OCI-LY7 (cell line): ENCODE results near the gene ESRP2. TPM values are rescaled to one million over a fixed set of nuclear protein-coding genes. Genes with fewer than 3 reads are reported as not detected.

Source experiments
- BruUV-seq: library from RNA; stranded (reverse); fragments of 400-500 nt; replicated peaks from 2 replicates; lab custom pipeline; 2021; lab: Mats Ljungman, UMichigan
- CTCF ChIA-PET: fragments of 300-600 bp; sonication (Branson Sonifier 250); formaldehyde crosslinking; loops from one replicate; lab custom pipeline; 2022; ENCODE audit warnings: antibody characterized with exemption; ENCODE audit not compliant: unreplicated experiment; lab: Charles Lee
- POLR2A ChIA-PET: fragments of 300-600 bp; sonication (Branson Sonifier 250); formaldehyde crosslinking; loops from one replicate; lab custom pipeline; 2022; ENCODE audit warnings: antibody characterized with exemption; lab: Charles Lee
- DNase-seq: peaks from one replicate; pipeline ENCODE4 v3.0.0-alpha.2; 2015; ENCODE audit warnings: low spot score
- H2AFZ ChIP-seq: fragments of 200-600 bp; sonication (generic), shearing (Covaris generic); 2 replicates; pipeline ENCODE4 v1.6.1; 2014; ENCODE audit warnings: mild to moderate bottlenecking, antibody characterized with exemption, low read length, moderate library complexity
- H3K27ac ChIP-seq: fragments of 200-600 bp; sonication (generic); 2 replicates; pipeline ENCODE4 v1.5.1; 2014; ENCODE audit warnings: mixed run types, low read depth, mild to moderate bottlenecking, moderate library complexity, low read length, inconsistent platforms; ENCODE audit not compliant: poor library complexity, severe bottlenecking
- H3K36me3 ChIP-seq: fragments of 200-600 bp; sonication (generic); 2 replicates; pipeline ENCODE4 v1.6.1; 2014; ENCODE audit warnings: mild to moderate bottlenecking, antibody characterized with exemption, low read length, moderate library complexity, mixed read lengths; ENCODE audit not compliant: insufficient read depth
- H3K4me1 ChIP-seq: fragments of 200-600 bp; sonication (generic); 2 replicates; pipeline ENCODE4 v1.5.1; 2014; ENCODE audit warnings: mild to moderate bottlenecking, low read length; ENCODE audit not compliant: insufficient read depth, poor library complexity, severe bottlenecking
- H3K4me2 ChIP-seq: fragments of 200-600 bp; sonication (generic); 2 replicates; pipeline ENCODE4 v1.6.1; 2014; ENCODE audit warnings: mild to moderate bottlenecking, low read length
- H3K4me3 ChIP-seq: fragments of 200-600 bp; sonication (generic); 2 replicates; pipeline ENCODE4 v1.5.1; 2014; ENCODE audit warnings: mild to moderate bottlenecking, low read depth, low read length; ENCODE audit not compliant: poor library complexity, severe bottlenecking
- H3K79me2 ChIP-seq: fragments of 200-600 bp; sonication (generic); 2 replicates; pipeline ENCODE4 v1.6.1; 2016; ENCODE audit warnings: low read depth, mild to moderate bottlenecking, low read length, moderate library complexity, mixed read lengths; ENCODE audit not compliant: insufficient read depth
- H3K9me2 ChIP-seq: fragments of 200-600 bp; sonication (generic); 2 replicates; pipeline ENCODE4 v1.6.1; 2016; ENCODE audit warnings: mild to moderate bottlenecking, low read length, mixed read lengths; ENCODE audit not compliant: insufficient read depth
- H3K9me3 ChIP-seq: fragments of 200-600 bp; sonication (generic); 2 replicates; pipeline ENCODE4 v1.6.1; 2014; ENCODE audit warnings: mild to moderate bottlenecking, mixed run types, low read length, mixed read lengths
- H4K20me1 ChIP-seq: fragments of 200-600 bp; sonication (generic); 2 replicates; pipeline ENCODE4 v1.6.1; 2014; ENCODE audit warnings: mild to moderate bottlenecking, antibody characterized with exemption, low read length, moderate library complexity, mixed read lengths; ENCODE audit not compliant: insufficient read depth
- CTCF ChIP-seq: fragments of 200-600 bp; sonication (generic); conservative IDR thresholded peaks from 2 replicates; pipeline ENCODE4 v1.5.1; 2014; ENCODE audit warnings: mild to moderate bottlenecking, antibody characterized with exemption, low read length, moderate library complexity, mixed read lengths
- EZH2phosphoT487 ChIP-seq: fragments of 200-600 bp; sonication (generic); IDR thresholded peaks from 2 replicates; pipeline ENCODE4 v1.6.1; 2018; ENCODE audit warnings: low read depth, borderline replicate concordance, mild to moderate bottlenecking, mixed run types, antibody characterized with exemption, low read length, moderate library complexity, mixed read lengths
- intact Hi-C: fragments of 100-400 bp; cut with micrococcal nuclease; formaldehyde crosslinking; loops from one replicate; pipeline ENCODE4 v1.10.0; 2022; ENCODE audit not compliant: unreplicated experiment
- microRNA-seq: library from miRNA; unstranded; fragments of <30 nt; microRNA quantifications from one replicate; pipeline ENCODE4 v1.2.0, GENCODE V29; 2022; ENCODE audit warnings: borderline replicate concordance
- small RNA-seq: library from RNA; depleted of rRNA; stranded (forward); fragments of <200 nt; gene quantifications from one replicate; pipeline ENCODE3, GENCODE V24; 2014
- total RNA-seq, 2 experiments: library from RNA; depleted of rRNA in 1 of 2; stranded (reverse); fragments of >200 nt in 1 of 2; shearing (Covaris generic) in 1 of 2; gene quantifications; 2 replicates each; pipeline ENCODE4 v1.2.3, GENCODE V29; 2014 to 2022

The ESRP2 gene
- total RNA-seq, 2 experiments from 2014 or later, result not detected

GRCh38 chr16:68179855-68180254 is 56.1 kb downstream of the ESRP2 start:
- H3K36me3 ChIP-seq, result peaks cover 82% of the 10 kb centered on the region
- no peaks in the 10 kb centered on the region for H3K79me2 ChIP-seq
- DNase-seq, result no peak
- CTCF ChIA-PET, result no interaction called here
- H3K4me1 ChIP-seq, result no peaks in the 10 kb centered on the region
- H4K20me1 ChIP-seq, result no peaks in the 10 kb centered on the region
- no peak overlapping the region for H3K27ac ChIP-seq
- no peak overlapping the region for H3K4me2 ChIP-seq
- H3K9me2 ChIP-seq, result no peaks in the 10 kb centered on the region
- no TSS peak for BruUV-seq
- TF ChIP-seq CTCF, result no peak
- TF ChIP-seq EZH2phosphoT487, result no peak
- POLR2A ChIA-PET, result interaction anchor here (0.8 kb wide), 1 partner anchor 13 kb away, joined by 3 read pairs; no protein-coding TSS in a partner anchor
- H3K4me3 ChIP-seq, result no peak overlapping the region
- no peaks in the 10 kb centered on the region for H3K9me3 ChIP-seq
- intact Hi-C loops, result no loop called here
- no peak overlapping the region for H2AFZ ChIP-seq

- Histone ChIP-seq H3K79me2 (no peaks in the 10 kb centered on the region), H3K9me3 (no peaks in the 10 kb centered on the region), H3K4me1 (no peaks in the 10 kb centered on the region), H3K36me3 (peaks cover 84% of the 10 kb centered on the region), H4K20me1 (no peaks in the 10 kb centered on the region), H3K4me2 (no peak overlapping the region), H3K4me3 (no peak overlapping the region), H3K27ac (no peak overlapping the region), H2AFZ (no peak overlapping the region), H3K9me2 (no peaks in the 10 kb centered on the region)
- intact Hi-C loops, result no loop called here
- no peak for TF ChIP-seq EZH2phosphoT487
- TF ChIP-seq CTCF, result no peak
- ChIA-PET POLR2A (interaction anchor here (0.5 to 0.8 kb wide), 4 partner anchors 8 to 387 kb away, joined by 3 read pairs; no protein-coding TSS in a partner anchor), CTCF (no interaction called here)
- BruUV-seq, result no TSS peak
- no peak for DNase-seq
These were observed 56.6 kb downstream of the ESRP2 start for GRCh38 chr16:68179196-68179795.

Small RNA genes within 50 kb of the gene (microRNA-seq; reads per million reads assigned to microRNA genes)
- not detected for gene MIR6773

Small RNA genes within 50 kb of the gene (small RNA-seq; reads per million reads assigned to genes)
- gene RF00554, result not detected
- gene RNU6-1262P, result not detected

Other genes with a start within 250 kb of the ESRP2 start
- 0.13 and 0.22 TPM in 2 replicates for gene DPEP2, start 236.6 kb downstream of the ESRP2 start, total RNA-seq (2014; rRNA removed; shearing (Covaris generic))
- 0.23 and 0.37 TPM in 2 replicates for gene DPEP2, start 236.6 kb downstream of the ESRP2 start, total RNA-seq (2022)
- gene DPEP2NB, start 220.2 kb downstream of the ESRP2 start, total RNA-seq (2014; rRNA removed; shearing (Covaris generic)), result 0.72 TPM in 1 of 2 replicates, not detected in the other
- gene DPEP2NB, start 220.2 kb downstream of the ESRP2 start, total RNA-seq (2022), result not detected in 2 replicates
- gene DDX28, start 212.9 kb downstream of the ESRP2 start, total RNA-seq (2014; rRNA removed; shearing (Covaris generic)), result 27.9 and 31.4 TPM in 2 replicates
- 16.9 and 18.1 TPM in 2 replicates for gene DDX28, start 212.9 kb downstream of the ESRP2 start, total RNA-seq (2022)
- gene DUS2, start 212.8 kb downstream of the ESRP2 start, total RNA-seq (2014; rRNA removed; shearing (Covaris generic)), result 19.9 and 20.7 TPM in 2 replicates
- gene DUS2, start 212.8 kb downstream of the ESRP2 start, total RNA-seq (2022), result 32.4 and 34.7 TPM in 2 replicates
- gene NFATC3, start 150.8 kb downstream of the ESRP2 start, total RNA-seq (2014; rRNA removed; shearing (Covaris generic)), result 60.9 and 73.4 TPM in 2 replicates
- gene NFATC3, start 150.8 kb downstream of the ESRP2 start, total RNA-seq (2022), result 76.0 and 91.7 TPM in 2 replicates
- gene PLA2G15, start 9.2 kb upstream of the ESRP2 start, total RNA-seq (2014; rRNA removed; shearing (Covaris generic)), result 38.9 and 46.2 TPM in 2 replicates
- 27.5 and 36.8 TPM in 2 replicates for gene PLA2G15, start 9.2 kb upstream of the ESRP2 start, total RNA-seq (2022)
- gene SLC7A6, start 28.4 kb upstream of the ESRP2 start, total RNA-seq (2014; rRNA removed; shearing (Covaris generic)), result 50.9 and 53.1 TPM in 2 replicates
- 79.5 and 98.8 TPM in 2 replicates for gene SLC7A6, start 28.4 kb upstream of the ESRP2 start, total RNA-seq (2022)
- gene SLC7A6OS, start 74.8 kb upstream of the ESRP2 start, total RNA-seq (2014; rRNA removed; shearing (Covaris generic)), result 28.6 and 35.2 TPM in 2 replicates
- gene SLC7A6OS, start 74.8 kb upstream of the ESRP2 start, total RNA-seq (2022), result 33.4 and 35.8 TPM in 2 replicates
- gene PRMT7, start 74.9 kb upstream of the ESRP2 start, total RNA-seq (2014; rRNA removed; shearing (Covaris generic)), result 75.3 and 85.1 TPM in 2 replicates
- 80.4 and 85.5 TPM in 2 replicates for gene PRMT7, start 74.9 kb upstream of the ESRP2 start, total RNA-seq (2022)
- 0.16 and 0.21 TPM in 2 replicates for gene SMPD3, start 212.4 kb upstream of the ESRP2 start, total RNA-seq (2014; rRNA removed; shearing (Covaris generic))
- 0.51 and 0.61 TPM in 2 replicates for gene SMPD3, start 212.4 kb upstream of the ESRP2 start, total RNA-seq (2022)